ENCODE data around the gene ZNF750. TPM values are rescaled to one million over a fixed set of nuclear protein-coding genes. Genes with fewer than 3 reads are reported as not detected.

The ZNF750 gene
- total and polyA plus RNA-seq, 10 of the 15 experiments (the other 5 are each of a cell fraction or from before 2014, with no cell fraction given), result 0.06 TPM; not detected in 9

DNA sequence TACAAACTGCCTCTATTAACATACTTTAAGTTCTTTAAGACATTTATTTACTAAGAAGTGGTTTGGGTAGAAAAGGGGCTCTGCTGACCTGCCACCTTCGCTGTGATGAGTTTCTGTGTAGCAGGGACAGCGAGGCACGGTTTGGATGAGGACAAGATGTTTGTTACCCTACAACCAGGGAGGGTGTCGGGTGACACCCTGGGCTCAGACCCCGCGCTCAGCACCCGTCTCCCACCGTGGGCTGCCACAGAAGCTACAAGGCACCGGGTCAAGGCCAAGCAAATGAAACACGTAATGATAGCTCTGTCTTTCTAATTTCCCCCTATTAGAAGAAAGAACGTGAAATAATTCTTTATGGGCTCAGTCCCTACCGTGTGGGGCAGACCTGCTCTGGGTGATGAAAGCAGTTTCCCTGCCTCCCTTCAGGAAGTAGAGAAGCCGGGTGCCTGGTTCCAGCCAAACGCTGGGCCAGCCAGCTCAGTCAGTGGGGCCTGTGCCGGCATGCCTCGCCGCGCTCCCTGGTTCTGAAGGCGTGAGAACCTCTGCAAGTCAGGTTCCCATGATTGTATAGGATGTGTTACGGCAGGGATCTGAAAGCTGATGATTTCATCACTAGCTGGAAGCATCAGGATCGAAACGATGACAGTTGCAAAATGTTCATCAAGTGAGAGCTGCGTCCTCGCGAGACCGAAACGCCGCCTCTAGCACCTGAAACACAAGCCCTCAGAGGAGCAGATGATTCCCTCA, 3.9 kb downstream of the ZNF750 start:
- Histone ChIP-seq H3K36me3 (ENCODE audit: control insufficient read depth in 2 of 2, insufficient read depth in 2 of 2, low read length in 1 of 2) (peaks cover 2 to 3% of the 10 kb centered on the region in 2 experiments; a peak in 3 of 4 replicates), H3K4me3 (no peak overlapping the region), H3K79me2 (ENCODE audit: control insufficient read depth, insufficient read depth, low read length) (no peaks in the 10 kb centered on the region), H3K4me2 (ENCODE audit: control insufficient read depth, insufficient read depth) (no peak overlapping the region), H3K27ac (ENCODE audit: control insufficient read depth, insufficient read depth) (no peak overlapping the region), H3K4me1 (ENCODE audit: control insufficient read depth, insufficient read depth, low read length) (no peaks in the 10 kb centered on the region), H2AFZ (ENCODE audit: control insufficient read depth, low read depth, low read length) (no peak overlapping the region), H3K9me3 (replicated peaks; ENCODE audit: control insufficient read depth, insufficient read depth, low read length) (no peaks in the 10 kb centered on the region), H3K9ac (ENCODE audit: control insufficient read depth, insufficient read depth, low read length) (no peak overlapping the region), H3K27me3 (replicated peaks in 1 of 2; ENCODE audit: control insufficient read depth in 2 of 2, insufficient read depth in 2 of 2, low read length in 1 of 2) (no peaks in the 10 kb centered on the region), H4K20me1 (ENCODE audit: control insufficient read depth, insufficient read depth) (no peaks in the 10 kb centered on the region)
- BruUV-seq (replicated peaks), result no TSS peak
- WGBS (ENCODE audit: insufficient coverage, insufficient replicate concordance, low lambda C conversion rate, missing lambda C conversion rate), result 99% methylated on average over 28 of the region's 28 CpGs
- TF ChIP-seq SREBF2 (IDR thresholded peaks at IDR 0.05; ENCODE audit: low read length) (no peak), SMAD5 (IDR thresholded peaks at IDR 0.05; ENCODE audit: low read depth) (no peak), ZNF207 (IDR thresholded peaks at IDR 0.05; ENCODE audit: borderline replicate concordance) (no peak), JUND (IDR thresholded peaks at IDR 0.05; ENCODE audit: low read depth, low read length) (no peak), CREB1 (IDR thresholded peaks at IDR 0.05; ENCODE audit: low read depth) (no peak), BMI1 (IDR thresholded peaks at IDR 0.05; ENCODE audit: borderline replicate concordance) (no peak), CBX5 (IDR thresholded peaks at IDR 0.05; ENCODE audit: low read depth) (no peak)
- TF ChIP-seq, protein P1, sequence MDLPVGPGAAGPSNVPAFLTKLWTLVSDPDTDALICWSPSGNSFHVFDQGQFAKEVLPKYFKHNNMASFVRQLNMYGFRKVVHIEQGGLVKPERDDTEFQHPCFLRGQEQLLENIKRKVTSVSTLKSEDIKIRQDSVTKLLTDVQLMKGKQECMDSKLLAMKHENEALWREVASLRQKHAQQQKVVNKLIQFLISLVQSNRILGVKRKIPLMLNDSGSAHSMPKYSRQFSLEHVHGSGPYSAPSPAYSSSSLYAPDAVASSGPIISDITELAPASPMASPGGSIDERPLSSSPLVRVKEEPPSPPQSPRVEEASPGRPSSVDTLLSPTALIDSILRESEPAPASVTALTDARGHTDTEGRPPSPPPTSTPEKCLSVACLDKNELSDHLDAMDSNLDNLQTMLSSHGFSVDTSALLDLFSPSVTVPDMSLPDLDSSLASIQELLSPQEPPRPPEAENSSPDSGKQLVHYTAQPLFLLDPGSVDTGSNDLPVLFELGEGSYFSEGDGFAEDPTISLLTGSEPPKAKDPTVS (IDR thresholded peaks at IDR 0.05; ENCODE audit: low read depth, low read length), result no peak
- TF ChIP-seq, protein P2, sequence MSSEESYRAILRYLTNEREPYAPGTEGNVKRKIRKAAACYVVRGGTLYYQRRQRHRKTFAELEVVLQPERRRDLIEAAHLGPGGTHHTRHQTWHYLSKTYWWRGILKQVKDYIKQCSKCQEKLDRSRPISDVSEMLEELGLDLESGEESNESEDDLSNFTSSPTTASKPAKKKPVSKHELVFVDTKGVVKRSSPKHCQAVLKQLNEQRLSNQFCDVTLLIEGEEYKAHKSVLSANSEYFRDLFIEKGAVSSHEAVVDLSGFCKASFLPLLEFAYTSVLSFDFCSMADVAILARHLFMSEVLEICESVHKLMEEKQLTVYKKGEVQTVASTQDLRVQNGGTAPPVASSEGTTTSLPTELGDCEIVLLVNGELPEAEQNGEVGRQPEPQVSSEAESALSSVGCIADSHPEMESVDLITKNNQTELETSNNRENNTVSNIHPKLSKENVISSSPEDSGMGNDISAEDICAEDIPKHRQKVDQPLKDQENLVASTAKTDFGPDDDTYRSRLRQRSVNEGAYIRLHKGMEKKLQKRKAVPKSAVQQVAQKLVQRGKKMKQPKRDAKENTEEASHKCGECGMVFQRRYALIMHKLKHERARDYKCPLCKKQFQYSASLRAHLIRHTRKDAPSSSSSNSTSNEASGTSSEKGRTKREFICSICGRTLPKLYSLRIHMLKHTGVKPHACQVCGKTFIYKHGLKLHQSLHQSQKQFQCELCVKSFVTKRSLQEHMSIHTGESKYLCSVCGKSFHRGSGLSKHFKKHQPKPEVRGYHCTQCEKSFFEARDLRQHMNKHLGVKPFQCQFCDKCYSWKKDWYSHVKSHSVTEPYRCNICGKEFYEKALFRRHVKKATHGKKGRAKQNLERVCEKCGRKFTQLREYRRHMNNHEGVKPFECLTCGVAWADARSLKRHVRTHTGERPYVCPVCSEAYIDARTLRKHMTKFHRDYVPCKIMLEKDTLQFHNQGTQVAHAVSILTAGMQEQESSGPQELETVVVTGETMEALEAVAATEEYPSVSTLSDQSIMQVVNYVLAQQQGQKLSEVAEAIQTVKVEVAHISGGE (CRISPR knock-in tag; IDR thresholded peaks at IDR 0.05), result no peak
- no peak for FAIRE-seq
- SMC1A ChIA-PET (ENCODE audit: uncharacterized antibody, unreplicated experiment), result interaction anchor here (0.8 to 2.0 kb wide), 3 partner anchors 8 to 38 kb away, joined by 3 to 4 read pairs (median 4); no protein-coding TSS in a partner anchor
- in situ Hi-C loops (cut with MboI), result no loop called here
- CTCF ChIA-PET, result interaction anchor here (0.9 kb wide), 1 partner anchor 18 kb away, joined by 3 read pairs; no protein-coding TSS in a partner anchor
- POLR2A ChIA-PET, result no interaction called here
- no peak for ATAC-seq
- no peak for DNase-seq (ENCODE audit: low read depth, low spot score)
- intact Hi-C loops (cut with micrococcal nuclease; ENCODE audit: unreplicated experiment), result no loop called here
- RAD21 ChIA-PET (ENCODE audit: unreplicated experiment), result no interaction called here
